Liver (tissue), 9 donors: ENCODE data around the gene HOXC6. TPM values are rescaled to one million over a fixed set of nuclear protein-coding genes. Genes with fewer than 3 reads are reported as not detected.

Experiments used
- DNase-seq: peaks from one replicate; pipeline ENCODE4 v3.0.0-alpha.2; 2017; ENCODE audit warnings: low spot score
- H3K27ac ChIP-seq, 2 donors: one replicate each; pipeline ENCODE4 v1.7.0; 2013; ENCODE audit warnings: inconsistent platforms in 2 of 2, low read length in 2 of 2, control low read depth in 1 of 2, low read depth in 1 of 2, mild to moderate bottlenecking in 1 of 2
- H3K27me3 ChIP-seq, 4 donors: one replicate each; pipeline versions ENCODE4 v1.6.1 to v1.7.0; 2013; ENCODE audit warnings: low read length in 3 of 4, inconsistent platforms in 1 of 4, mild to moderate bottlenecking in 1 of 4, moderate library complexity in 1 of 4; ENCODE audit not compliant: control insufficient read depth in 4 of 4, insufficient read depth in 4 of 4
- H3K36me3 ChIP-seq, 4 donors: one replicate each; pipeline versions ENCODE4 v1.6.1 to v1.7.0; 2013; ENCODE audit warnings: low read length in 3 of 4, mild to moderate bottlenecking in 3 of 4, low read depth in 1 of 4, moderate library complexity in 1 of 4; ENCODE audit not compliant: control insufficient read depth in 4 of 4, insufficient read depth in 3 of 4
- H3K4me1 ChIP-seq, 4 donors: one replicate each; pipeline versions ENCODE4 v1.6.1 to v1.7.0; 2013; ENCODE audit warnings: low read length in 3 of 4, mild to moderate bottlenecking in 3 of 4, moderate library complexity in 1 of 4; ENCODE audit not compliant: control insufficient read depth in 4 of 4, insufficient read depth in 4 of 4
- H3K4me3 ChIP-seq, 3 donors: one replicate each; pipeline versions ENCODE4 v1.6.1 to v1.7.0; 2013; ENCODE audit warnings: low read length in 3 of 3, control low read depth in 1 of 3, low read depth in 1 of 3, mild to moderate bottlenecking in 1 of 3
- H3K9ac ChIP-seq, 2 donors: one replicate each; pipeline ENCODE4 v1.7.0; 2013; ENCODE audit warnings: low read length in 2 of 2, mild to moderate bottlenecking in 2 of 2, moderate library complexity in 2 of 2, control low read depth in 1 of 2, low read depth in 1 of 2
- H3K9me3 ChIP-seq, 4 donors: one replicate each; pipeline versions ENCODE4 v1.6.1 to v1.7.0; 2013; ENCODE audit warnings: low read length in 3 of 4; ENCODE audit not compliant: control insufficient read depth in 4 of 4
- EGR1 ChIP-seq, 2 donors: IDR thresholded peaks; 2 replicates each; pipeline ENCODE4 v1.6.1; 2016 to 2018; ENCODE audit warnings: antibody characterized with exemption in 2 of 2, low read depth in 2 of 2
- FOXA1 ChIP-seq: IDR thresholded peaks from 2 replicates; pipeline ENCODE4 v1.6.1; 2016; ENCODE audit warnings: antibody characterized with exemption
- FOXA2 ChIP-seq: IDR thresholded peaks from 2 replicates; pipeline ENCODE4 v1.6.1; 2016; ENCODE audit warnings: antibody characterized with exemption
- GABPA ChIP-seq, 2 donors: IDR thresholded peaks in 1 of 2; conservative IDR thresholded peaks in 1 of 2; 2 replicates each; pipeline ENCODE4 v1.6.1; 2016; ENCODE audit warnings: antibody characterized with exemption in 2 of 2, mild to moderate bottlenecking in 1 of 2, moderate library complexity in 1 of 2
- HNF4A ChIP-seq, 2 donors: conservative IDR thresholded peaks; 2 replicates each; pipeline ENCODE4 v1.6.1; 2016; ENCODE audit warnings: antibody characterized with exemption in 2 of 2, mild to moderate bottlenecking in 2 of 2
- HNF4G ChIP-seq: IDR thresholded peaks from 2 replicates; pipeline ENCODE4 v1.6.1; 2016; ENCODE audit warnings: antibody characterized with exemption
- JUND ChIP-seq, 2 donors: IDR thresholded peaks; 2 replicates each; pipeline ENCODE4 v1.6.1; 2016; ENCODE audit warnings: antibody characterized with exemption in 2 of 2
- NR2F2 ChIP-seq: IDR thresholded peaks from 2 replicates; pipeline ENCODE4 v1.6.1; 2016; ENCODE audit warnings: antibody characterized with exemption
- RAD21 ChIP-seq, 2 donors: IDR thresholded peaks; 2 replicates each; pipeline ENCODE4 v1.6.1; 2016; ENCODE audit warnings: antibody characterized with exemption in 2 of 2, mild to moderate bottlenecking in 2 of 2
- RXRA ChIP-seq, 2 donors: IDR thresholded peaks; 2 replicates each; pipeline ENCODE4 v1.6.1; 2017 to 2018; ENCODE audit warnings: antibody characterized with exemption in 2 of 2, mild to moderate bottlenecking in 1 of 2
- TAF1 ChIP-seq: conservative IDR thresholded peaks from 2 replicates; pipeline ENCODE4 v1.6.1; 2016; ENCODE audit warnings: antibody characterized with exemption, mild to moderate bottlenecking
- YY1 ChIP-seq: IDR thresholded peaks from 2 replicates; pipeline ENCODE4 v1.6.1; 2016; ENCODE audit warnings: antibody characterized with exemption, mild to moderate bottlenecking
- whole genome bisulfite sequencing: extraction: QIAGEN DNeasy Blood & Tissue Kit; methylation state at CpG from one replicate; pipeline ENCODE4 v1.1.7; 2013; 5-methylcytosine and 5-hydroxymethylcytosine counted together
- polyA plus RNA-seq, 2 donors: library from polyadenylated mRNA; stranded (reverse) in 1 of 2; unstranded in 1 of 2; fragments of 200-250 nt in 1 of 2; fragments of >200 nt in 1 of 2; fragmentation: Nextera tagmentation in 1 of 2; extraction: Ambion mirVana in 1 of 2; gene quantifications; one replicate each; pipeline versions ENCODE4 v1.2.1 to v1.2.3, GENCODE V29; 2013 to 2015
- total RNA-seq, 2 donors: library from RNA; depleted of rRNA; stranded (reverse); fragments of >200 nt; gene quantifications; one replicate each; pipeline ENCODE4 v1.2.3, GENCODE V29; 2014
- TF ChIP-seq, protein P1 (sequence below): IDR thresholded peaks from 2 replicates; pipeline ENCODE4 v1.6.1; 2016; ENCODE audit warnings: antibody characterized with exemption
- TF ChIP-seq, protein P2 (sequence below): IDR thresholded peaks from 2 replicates; pipeline ENCODE4 v1.6.1; 2016; ENCODE audit warnings: antibody characterized with exemption
- TF ChIP-seq, protein P3 (sequence below): fragments of 150-350 bp; IDR thresholded peaks from 2 replicates; pipeline ENCODE4 v1.5.1; 2017; ENCODE audit warnings: improper control_type of control experiment, low read depth, low read length; ENCODE audit not compliant: missing input control
- donor health status: healthy.
- donor health status: healthy.
- donor health status: healthy.
- donor health status: healthy.
- donor health status: healthy.

The HOXC6 gene
- total and polyA plus RNA-seq, 4 donors: 0.33 TPM; not detected in 3

DNA sequence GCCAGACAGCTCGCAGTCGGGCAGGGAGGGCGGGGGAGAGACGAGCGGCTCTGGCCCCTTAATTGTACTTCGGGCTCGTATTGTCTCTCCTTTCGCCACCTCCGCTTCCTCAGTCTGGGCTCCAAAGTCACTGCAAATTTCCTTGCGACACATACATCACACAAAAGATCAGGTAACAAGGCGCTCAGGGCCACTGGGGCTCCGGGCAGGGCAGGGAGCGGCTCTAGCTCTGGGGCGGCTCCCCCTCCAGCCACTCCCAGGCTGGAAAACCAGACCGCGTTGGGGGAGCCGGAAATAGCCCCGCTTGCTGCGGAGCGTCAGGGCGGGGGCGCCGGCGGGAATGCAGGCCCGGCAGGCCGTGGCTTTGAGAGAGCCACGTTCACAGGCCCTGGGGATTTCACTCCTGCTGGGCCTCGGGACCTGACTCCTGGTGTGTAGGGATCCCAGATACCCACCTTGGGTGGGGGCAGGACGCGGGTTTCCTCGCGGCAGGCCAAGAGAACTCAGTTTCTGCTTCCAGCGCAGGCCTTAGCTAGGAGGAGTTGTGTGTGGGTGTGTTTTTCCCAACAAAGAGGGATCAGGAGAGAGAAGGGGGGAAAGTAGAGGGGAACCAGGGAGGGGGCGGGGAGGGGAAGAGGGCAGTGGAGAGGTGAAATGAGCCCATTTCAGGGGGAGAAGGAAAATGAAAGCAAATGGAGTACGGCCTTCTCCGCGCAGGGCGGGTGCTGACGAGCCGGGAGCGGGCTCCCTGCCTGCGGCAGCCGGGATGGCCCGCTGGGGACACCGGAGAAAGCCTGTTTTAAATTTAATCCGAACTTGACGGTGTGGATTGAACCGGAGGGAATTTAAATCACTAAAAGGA is 32.6 kb upstream of the HOXC6 start:
- WGBS: 3% methylated on average over 48 of the region's 48 CpGs
- Histone ChIP-seq H3K9ac (no peak overlapping the region), H3K4me1 (peaks cover 15 to 27% (median 19%) of the 10 kb centered on the region in 4 donors), H3K4me3 (peak overlapping the region; percentile 35 to 61 (median 59)), H3K36me3 (no peaks in the 10 kb centered on the region), H3K27me3 (peaks cover 12 to 58% (median 24%) of the 10 kb centered on the region in 4 donors), H3K9me3 (no peaks in the 10 kb centered on the region), H3K27ac (no peak overlapping the region)
- TF ChIP-seq FOXA1 (no peak), NR2F2 (no peak)
- DNase-seq: no peak

DNA sequence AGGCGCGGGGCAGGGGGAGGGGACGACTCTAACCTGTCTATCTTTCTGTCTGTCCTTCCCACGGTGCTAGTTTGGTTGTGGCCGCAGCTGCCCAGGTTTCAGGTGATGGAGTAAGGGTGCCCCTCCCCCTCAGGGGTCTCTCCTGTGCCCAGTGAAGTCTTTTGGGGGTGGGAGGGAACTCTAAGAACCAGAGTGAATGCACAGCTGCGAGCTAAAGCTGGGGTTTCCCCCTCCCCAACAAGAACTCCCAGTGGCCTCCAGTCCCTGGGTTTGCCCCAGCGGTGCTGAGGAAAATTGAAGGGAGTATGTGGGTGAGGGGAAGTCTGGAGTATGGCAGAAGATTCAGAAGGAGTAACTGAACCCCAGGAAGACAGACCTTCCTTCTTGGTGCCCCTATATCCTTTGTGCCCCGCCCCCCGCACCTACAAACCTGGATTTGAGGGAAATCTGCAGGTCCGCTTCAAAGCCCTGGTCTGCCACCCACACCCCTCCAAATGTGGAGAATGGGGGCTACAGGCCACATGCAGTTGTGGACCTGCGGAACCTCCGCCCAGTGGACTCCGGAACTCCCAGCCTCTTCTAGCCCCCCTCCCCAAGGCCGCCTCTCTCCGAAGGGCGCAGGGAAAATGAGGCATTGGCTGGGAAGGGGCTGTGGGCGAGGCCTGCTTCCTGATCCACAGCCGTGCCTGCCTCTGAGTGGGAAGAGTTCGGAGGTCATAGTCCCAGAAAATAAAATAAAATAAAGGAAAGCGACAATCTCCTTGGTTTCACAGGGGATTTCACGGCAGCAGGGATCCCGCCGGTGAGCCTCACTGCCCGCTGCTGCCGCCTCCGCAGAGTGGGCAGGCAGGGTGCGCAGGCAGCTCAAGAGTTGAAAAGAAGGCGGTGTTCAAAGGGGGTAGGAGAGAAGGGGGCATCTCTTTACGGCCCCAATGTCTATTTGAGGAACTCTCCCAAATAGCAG is 31.7 kb upstream of the HOXC6 start:
- H3K27ac ChIP-seq: no peak overlapping the region
- no peak overlapping the region for H3K9ac ChIP-seq
- H3K4me1 ChIP-seq: peaks cover 15 to 27% (median 19%) of the 10 kb centered on the region in 4 donors
- H3K9me3 ChIP-seq: no peaks in the 10 kb centered on the region
- 31% methylated on average over 29 of the region's 29 CpGs for WGBS
- H3K4me3 ChIP-seq: peak overlapping the region in 2 of 3 donors; percentile 59 to 61
- TF ChIP-seq GABPA (IDR thresholded peaks at IDR 0.05 in 1 of 2, conservative IDR thresholded peaks at IDR 0.05 in 1 of 2): no peak
- TF ChIP-seq HNF4G: no peak
- TF ChIP-seq, protein P1, sequence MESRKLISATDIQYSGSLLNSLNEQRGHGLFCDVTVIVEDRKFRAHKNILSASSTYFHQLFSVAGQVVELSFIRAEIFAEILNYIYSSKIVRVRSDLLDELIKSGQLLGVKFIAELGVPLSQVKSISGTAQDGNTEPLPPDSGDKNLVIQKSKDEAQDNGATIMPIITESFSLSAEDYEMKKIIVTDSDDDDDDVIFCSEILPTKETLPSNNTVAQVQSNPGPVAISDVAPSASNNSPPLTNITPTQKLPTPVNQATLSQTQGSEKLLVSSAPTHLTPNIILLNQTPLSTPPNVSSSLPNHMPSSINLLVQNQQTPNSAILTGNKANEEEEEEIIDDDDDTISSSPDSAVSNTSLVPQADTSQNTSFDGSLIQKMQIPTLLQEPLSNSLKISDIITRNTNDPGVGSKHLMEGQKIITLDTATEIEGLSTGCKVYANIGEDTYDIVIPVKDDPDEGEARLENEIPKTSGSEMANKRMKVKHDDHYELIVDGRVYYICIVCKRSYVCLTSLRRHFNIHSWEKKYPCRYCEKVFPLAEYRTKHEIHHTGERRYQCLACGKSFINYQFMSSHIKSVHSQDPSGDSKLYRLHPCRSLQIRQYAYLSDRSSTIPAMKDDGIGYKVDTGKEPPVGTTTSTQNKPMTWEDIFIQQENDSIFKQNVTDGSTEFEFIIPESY: no peak
- no peak for TF ChIP-seq TAF1
- TF ChIP-seq HNF4A (conservative IDR thresholded peaks at IDR 0.05): no peak
- no peak for TF ChIP-seq RAD21 (IDR thresholded peaks at IDR 0.05)
- peaks cover 13 to 66% (median 21%) of the 10 kb centered on the region in 4 donors for H3K27me3 ChIP-seq
- H3K36me3 ChIP-seq: no peaks in the 10 kb centered on the region
- no peak for DNase-seq

DNA sequence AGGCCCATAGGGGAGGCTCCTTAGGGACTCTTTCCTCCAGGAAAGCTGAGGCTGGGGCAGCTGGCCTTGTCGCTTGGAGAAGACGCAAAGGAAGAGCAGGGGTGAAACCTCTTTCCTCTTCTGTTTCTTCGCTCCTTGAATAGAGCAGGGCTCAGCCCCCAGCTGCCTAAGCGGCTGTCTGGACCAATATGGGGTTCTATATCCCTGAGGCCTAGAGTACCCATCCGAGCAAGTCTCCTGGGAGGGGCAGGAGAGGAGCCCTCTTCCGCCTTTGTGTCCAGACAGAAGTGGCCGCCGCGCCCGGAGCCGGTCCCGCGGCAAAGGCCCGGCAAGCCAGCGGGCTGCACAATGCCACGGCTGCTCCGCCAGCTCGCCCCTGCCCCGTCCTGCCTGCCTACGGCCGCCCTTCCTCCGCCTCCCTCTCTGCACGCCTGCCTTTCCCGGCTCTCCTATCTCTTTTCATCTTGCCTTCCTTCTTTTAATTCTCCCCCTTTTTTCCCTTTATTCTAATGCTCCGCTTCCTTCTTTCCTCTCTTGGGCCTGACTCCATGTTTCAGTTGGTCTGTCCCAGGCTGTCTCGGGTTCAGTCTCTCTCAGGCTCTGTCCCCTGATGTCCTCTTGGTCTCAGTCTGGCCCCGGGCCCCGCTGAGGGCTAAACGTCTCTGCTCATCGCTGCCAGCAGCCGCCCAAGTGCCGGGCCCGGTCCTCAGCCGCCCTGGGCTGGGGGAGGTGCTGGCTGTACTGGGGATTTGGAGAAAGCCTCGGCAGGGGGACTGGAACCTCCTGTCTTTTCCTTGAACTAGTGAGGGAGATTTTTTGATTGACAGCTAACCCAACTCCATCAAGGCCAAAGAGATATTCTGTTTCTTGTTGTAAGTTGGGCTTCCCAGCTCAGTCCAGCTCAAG is 30.8 kb upstream of the HOXC6 start:
- Histone ChIP-seq H3K27ac (no peak overlapping the region), H3K36me3 (no peaks in the 10 kb centered on the region), H3K4me3 (no peak overlapping the region), H3K9me3 (no peaks in the 10 kb centered on the region), H3K9ac (no peak overlapping the region), H3K4me1 (peaks cover 15 to 27% (median 19%) of the 10 kb centered on the region in 4 donors), H3K27me3 (peaks cover 12 to 58% (median 18%) of the 10 kb centered on the region in 4 donors)
- WGBS: 11% methylated on average over 35 of the region's 35 CpGs
- no peak for DNase-seq
- TF ChIP-seq EGR1 (IDR thresholded peaks at IDR 0.05; ENCODE audit: low read depth in 2 of 2): no peak
- TF ChIP-seq, protein P1: no peak
- no peak for TF ChIP-seq FOXA1
- TF ChIP-seq, protein P2, sequence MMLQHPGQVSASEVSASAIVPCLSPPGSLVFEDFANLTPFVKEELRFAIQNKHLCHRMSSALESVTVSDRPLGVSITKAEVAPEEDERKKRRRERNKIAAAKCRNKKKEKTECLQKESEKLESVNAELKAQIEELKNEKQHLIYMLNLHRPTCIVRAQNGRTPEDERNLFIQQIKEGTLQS: no peak
- TF ChIP-seq, protein P3, sequence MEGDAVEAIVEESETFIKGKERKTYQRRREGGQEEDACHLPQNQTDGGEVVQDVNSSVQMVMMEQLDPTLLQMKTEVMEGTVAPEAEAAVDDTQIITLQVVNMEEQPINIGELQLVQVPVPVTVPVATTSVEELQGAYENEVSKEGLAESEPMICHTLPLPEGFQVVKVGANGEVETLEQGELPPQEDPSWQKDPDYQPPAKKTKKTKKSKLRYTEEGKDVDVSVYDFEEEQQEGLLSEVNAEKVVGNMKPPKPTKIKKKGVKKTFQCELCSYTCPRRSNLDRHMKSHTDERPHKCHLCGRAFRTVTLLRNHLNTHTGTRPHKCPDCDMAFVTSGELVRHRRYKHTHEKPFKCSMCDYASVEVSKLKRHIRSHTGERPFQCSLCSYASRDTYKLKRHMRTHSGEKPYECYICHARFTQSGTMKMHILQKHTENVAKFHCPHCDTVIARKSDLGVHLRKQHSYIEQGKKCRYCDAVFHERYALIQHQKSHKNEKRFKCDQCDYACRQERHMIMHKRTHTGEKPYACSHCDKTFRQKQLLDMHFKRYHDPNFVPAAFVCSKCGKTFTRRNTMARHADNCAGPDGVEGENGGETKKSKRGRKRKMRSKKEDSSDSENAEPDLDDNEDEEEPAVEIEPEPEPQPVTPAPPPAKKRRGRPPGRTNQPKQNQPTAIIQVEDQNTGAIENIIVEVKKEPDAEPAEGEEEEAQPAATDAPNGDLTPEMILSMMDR: no peak
- TF ChIP-seq TAF1: no peak
- no peak for TF ChIP-seq FOXA2
- TF ChIP-seq JUND (IDR thresholded peaks at IDR 0.05): no peak
- TF ChIP-seq HNF4A (conservative IDR thresholded peaks at IDR 0.05): no peak
- no peak for TF ChIP-seq NR2F2
- TF ChIP-seq RAD21 (IDR thresholded peaks at IDR 0.05): no peak
- no peak for TF ChIP-seq RXRA (IDR thresholded peaks at IDR 0.05)
- no peak for TF ChIP-seq YY1
